Measurements from ENCODE around the gene FBXL12.

The FBXL12 gene

GRCh38 chr19:9768175-9769112 lies 50.4 kb downstream of the FBXL12 start, which contains the start of gene ZNF846:
TSS of gene ZNF846 (minus strand) at chr19:9768738. CDS start at chr19:9764950, 3,788 bp downstream.
- no peak for TF ChIP-seq CTCF (conservative IDR thresholded peaks at IDR 0.05; ENCODE audit: low read depth)
- ChIA-PET CTCF (no interaction called here), POLR2A (ENCODE audit: low non-redundant PET) (interaction anchor here (0.5 kb wide), 1 partner anchor 10 kb away, joined by 3 read pairs; no protein-coding TSS in a partner anchor)
- DNase-seq (ENCODE audit: low spot score): peak; percentile 95
- peak within 1 kb of the TSS; percentile 96 for H3K27ac ChIP-seq
